Right ventricle myocardium inferior (tissue), 1 donor: ENCODE measurements around the gene TTC7B. TPM values are rescaled to one million over a fixed set of nuclear protein-coding genes. Genes with fewer than 3 reads are reported as not detected.
A peak's percentile ranks its signal among the peaks of the same experiment; 100 is the strongest.

Source experiments
- ATAC-seq: fragments of 200-7000 bp; cut with Tn5 transposase; one replicate; pipeline ENCODE4 v1.9.1; 2020; ENCODE audit warnings: mild to moderate bottlenecking, moderate library complexity
- DNase-seq: peaks from one replicate; pipeline ENCODE4 v3.0.0; 2021; ENCODE audit errors: missing footprints
- intact Hi-C: fragments of 100-400 bp; cut with DNase I; formaldehyde crosslinking; loops from one replicate; pipeline ENCODE4 v1.11.0; 2022
- total RNA-seq: library from RNA; stranded (reverse); fragmentation: NEBNext Ultra II Directional; extraction: Animal tissue kit (Norgen Biotek cat#: 25700); gene quantifications from one replicate; pipeline ENCODE4 v1.2.1, GENCODE V29; 2021
- donor health status: DM: no; HTN: yes; CAD: no; lungs with severe emphysema.

Gene TTC7B
- total RNA-seq, 1 donor from 2014 or later: 67.5 TPM

- peak; percentile 39 for DNase-seq
- ATAC-seq: no peak
- intact Hi-C loops: no loop called here
These were observed 272.4 kb downstream of the TTC7B start for GRCh38 chr14:90543876-90544275.

GRCh38 chr14:90541076-90541634 is 275.1 kb downstream of the TTC7B start:
- ATAC-seq (no peak), DNase-seq (peak; percentile 68)
- intact Hi-C loops: no loop called here

- ATAC-seq (no peak), DNase-seq (no peak)
- intact Hi-C loops: no loop called here
These were observed 275.8 kb downstream of the TTC7B start for GRCh38 chr14:90540437-90540836.

- no peak for ATAC-seq
- no peak for DNase-seq
- intact Hi-C loops: loop anchor here (5.0 kb wide), 1 partner anchor 77 kb away; no protein-coding TSS in a partner anchor
These were observed 276.2 kb downstream of the TTC7B start for GRCh38 chr14:90539996-90540395.

- DNase-seq: peak; percentile 50
- intact Hi-C loops: loop anchor here (5.0 kb wide), 1 partner anchor 78 kb away; no protein-coding TSS in a partner anchor
- ATAC-seq: no peak
These were observed 276.8 kb downstream of the TTC7B start for GRCh38 chr14:90539496-90539775.

GRCh38 chr14:90538716-90539495 is 277.3 kb downstream of the TTC7B start:
- intact Hi-C loops: loop anchor here (5.0 kb wide), 1 partner anchor 78 kb away; no protein-coding TSS in a partner anchor
- ATAC-seq (no peak), DNase-seq (no peak)

GRCh38 chr14:90538095-90538494 is 278.1 kb downstream of the TTC7B start:
- ATAC-seq (no peak), DNase-seq (no peak)
- intact Hi-C loops: loop anchor here (5.0 kb wide), 1 partner anchor 79 kb away; no protein-coding TSS in a partner anchor

GRCh38 chr14:90536511-90537191 is 279.6 kb downstream of the TTC7B start:
- ATAC-seq (no peak), DNase-seq (peak; percentile 54)
- intact Hi-C loops: loop anchor here (5.0 kb wide), 1 partner anchor 81 kb away; no protein-coding TSS in a partner anchor

- intact Hi-C loops: loop anchor here (5.0 kb wide), 1 partner anchor 81 kb away; no protein-coding TSS in a partner anchor
- DNase-seq (peak; percentile 76), ATAC-seq (peak; percentile 73)
These were observed 280.1 kb downstream of the TTC7B start for GRCh38 chr14:90536092-90536491.

GRCh38 chr14:90535556-90536090 is 280.6 kb downstream of the TTC7B start:
- DNase-seq (peak; percentile 45), ATAC-seq (no peak)
- intact Hi-C loops: loop anchor here (5.0 kb wide), 1 partner anchor 82 kb away; no protein-coding TSS in a partner anchor

- DNase-seq (peak; percentile 49), ATAC-seq (no peak)
- intact Hi-C loops: loop anchor here (5.0 kb wide), 1 partner anchor 82 kb away; no protein-coding TSS in a partner anchor
These were observed 281.2 kb downstream of the TTC7B start for GRCh38 chr14:90534838-90535555.

- peak; percentile 54 for DNase-seq
- intact Hi-C loops: no loop called here
- no peak for ATAC-seq
These were observed 282.0 kb downstream of the TTC7B start for GRCh38 chr14:90534091-90534837.

GRCh38 chr14:90533591-90534021 is 282.6 kb downstream of the TTC7B start:
- peak; percentile 59 for DNase-seq
- intact Hi-C loops: no loop called here
- ATAC-seq: no peak

- peak; percentile 37 for DNase-seq
- intact Hi-C loops: no loop called here
- ATAC-seq: no peak
These were observed 283.3 kb downstream of the TTC7B start for GRCh38 chr14:90532826-90533525.

- intact Hi-C loops: no loop called here
- ATAC-seq: no peak
- DNase-seq: no peak
These were observed 284.7 kb downstream of the TTC7B start for GRCh38 chr14:90531497-90531896.

GRCh38 chr14:90530523-90530922 is 285.7 kb downstream of the TTC7B start:
- no peak for ATAC-seq
- intact Hi-C loops: no loop called here
- DNase-seq: no peak

GRCh38 chr14:90527978-90528377 is 288.3 kb downstream of the TTC7B start:
- no peak for DNase-seq
- ATAC-seq: no peak
- intact Hi-C loops: no loop called here
